ENCODE measurements around the gene RACGAP1.

RACGAP1 gene, protein sequence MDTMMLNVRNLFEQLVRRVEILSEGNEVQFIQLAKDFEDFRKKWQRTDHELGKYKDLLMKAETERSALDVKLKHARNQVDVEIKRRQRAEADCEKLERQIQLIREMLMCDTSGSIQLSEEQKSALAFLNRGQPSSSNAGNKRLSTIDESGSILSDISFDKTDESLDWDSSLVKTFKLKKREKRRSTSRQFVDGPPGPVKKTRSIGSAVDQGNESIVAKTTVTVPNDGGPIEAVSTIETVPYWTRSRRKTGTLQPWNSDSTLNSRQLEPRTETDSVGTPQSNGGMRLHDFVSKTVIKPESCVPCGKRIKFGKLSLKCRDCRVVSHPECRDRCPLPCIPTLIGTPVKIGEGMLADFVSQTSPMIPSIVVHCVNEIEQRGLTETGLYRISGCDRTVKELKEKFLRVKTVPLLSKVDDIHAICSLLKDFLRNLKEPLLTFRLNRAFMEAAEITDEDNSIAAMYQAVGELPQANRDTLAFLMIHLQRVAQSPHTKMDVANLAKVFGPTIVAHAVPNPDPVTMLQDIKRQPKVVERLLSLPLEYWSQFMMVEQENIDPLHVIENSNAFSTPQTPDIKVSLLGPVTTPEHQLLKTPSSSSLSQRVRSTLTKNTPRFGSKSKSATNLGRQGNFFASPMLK

DNA sequence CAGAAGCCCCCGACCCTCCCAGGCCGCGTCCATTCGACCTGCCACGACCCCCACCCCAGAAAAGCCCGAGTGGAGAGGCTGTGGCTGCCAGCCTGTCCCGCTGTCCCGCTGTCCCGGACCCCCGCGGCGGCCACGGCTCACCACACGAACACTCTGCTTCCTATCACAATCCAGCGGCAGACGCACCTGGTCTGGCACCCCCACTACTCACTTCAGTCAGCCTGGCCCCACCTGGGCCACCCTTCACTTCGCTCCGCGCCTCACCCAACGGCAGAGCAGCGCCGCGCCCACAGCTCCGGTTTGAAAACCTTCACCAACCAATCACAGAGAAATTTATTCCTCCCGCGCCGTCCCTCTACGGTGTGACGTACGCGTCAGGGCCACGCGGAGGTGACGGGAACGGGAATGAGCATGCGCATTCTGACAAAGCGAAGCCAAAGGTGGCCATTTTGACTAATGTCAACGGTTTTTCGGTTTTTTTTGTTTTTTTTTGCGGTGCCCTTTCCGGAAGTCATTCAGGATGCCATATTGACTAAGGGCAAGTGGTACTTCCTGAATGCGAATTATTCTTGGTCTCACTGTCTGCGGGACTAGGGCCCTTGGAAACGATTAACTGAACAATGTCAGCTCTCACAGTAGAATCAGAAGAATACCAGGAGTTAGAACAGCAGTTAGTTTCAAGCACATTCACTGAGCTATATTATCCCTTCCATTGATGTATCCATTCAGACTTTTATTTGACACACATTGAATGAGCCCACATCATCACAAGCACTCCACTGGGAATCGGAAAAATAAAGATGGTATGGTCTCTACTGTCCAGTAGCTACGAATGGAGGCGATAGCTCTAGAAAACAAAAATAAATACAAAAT is at the start of gene RACGAP1:
TSS of gene RACGAP1 (minus strand) at position 308 of the 873 bp plus-strand sequence. CDS start 8,779 bp downstream, outside the sequence.
- peak; percentile 90 for DNase-seq (ENCODE audit: low read depth)

DNA sequence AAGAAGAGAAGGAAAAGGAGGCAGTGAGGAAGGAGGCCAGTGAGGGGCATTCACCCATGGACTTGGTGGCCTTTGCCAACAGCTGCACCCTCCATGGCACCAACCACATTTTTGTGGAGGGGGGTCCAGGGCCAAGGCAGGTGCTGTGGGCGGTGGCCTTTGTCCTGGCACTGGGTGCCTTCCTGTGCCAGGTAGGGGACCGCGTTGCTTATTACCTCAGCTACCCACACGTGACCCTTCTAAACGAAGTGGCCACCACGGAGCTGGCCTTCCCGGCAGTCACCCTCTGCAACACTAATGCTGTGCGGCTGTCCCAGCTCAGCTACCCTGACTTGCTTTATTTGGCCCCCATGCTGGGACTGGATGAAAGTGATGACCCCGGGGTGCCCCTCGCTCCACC is 48.4 kb upstream of the RACGAP1 start:
- no peak for DNase-seq (ENCODE audit: low read depth)

DNA sequence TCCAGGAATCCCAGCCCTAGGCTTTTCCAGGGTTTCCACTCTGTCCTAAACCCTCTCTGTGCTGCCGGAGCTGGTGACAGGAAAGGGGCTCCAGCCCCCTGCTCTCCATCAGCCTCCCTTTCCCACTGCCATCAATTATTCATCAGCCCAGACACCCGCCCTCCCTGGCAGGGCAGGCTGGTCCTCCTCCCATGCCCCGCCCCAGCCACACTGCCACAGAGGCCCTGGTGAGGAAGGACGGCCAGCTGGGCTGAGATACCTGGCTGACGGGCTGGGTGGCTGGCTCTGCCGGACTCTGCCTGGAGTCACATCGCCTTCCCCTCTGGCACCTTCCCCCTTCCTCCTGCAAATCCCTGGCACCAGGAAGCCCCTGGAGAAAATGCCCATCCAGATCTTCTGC is 47.9 kb upstream of the RACGAP1 start:
- no peak for DNase-seq (ENCODE audit: low read depth)

DNA sequence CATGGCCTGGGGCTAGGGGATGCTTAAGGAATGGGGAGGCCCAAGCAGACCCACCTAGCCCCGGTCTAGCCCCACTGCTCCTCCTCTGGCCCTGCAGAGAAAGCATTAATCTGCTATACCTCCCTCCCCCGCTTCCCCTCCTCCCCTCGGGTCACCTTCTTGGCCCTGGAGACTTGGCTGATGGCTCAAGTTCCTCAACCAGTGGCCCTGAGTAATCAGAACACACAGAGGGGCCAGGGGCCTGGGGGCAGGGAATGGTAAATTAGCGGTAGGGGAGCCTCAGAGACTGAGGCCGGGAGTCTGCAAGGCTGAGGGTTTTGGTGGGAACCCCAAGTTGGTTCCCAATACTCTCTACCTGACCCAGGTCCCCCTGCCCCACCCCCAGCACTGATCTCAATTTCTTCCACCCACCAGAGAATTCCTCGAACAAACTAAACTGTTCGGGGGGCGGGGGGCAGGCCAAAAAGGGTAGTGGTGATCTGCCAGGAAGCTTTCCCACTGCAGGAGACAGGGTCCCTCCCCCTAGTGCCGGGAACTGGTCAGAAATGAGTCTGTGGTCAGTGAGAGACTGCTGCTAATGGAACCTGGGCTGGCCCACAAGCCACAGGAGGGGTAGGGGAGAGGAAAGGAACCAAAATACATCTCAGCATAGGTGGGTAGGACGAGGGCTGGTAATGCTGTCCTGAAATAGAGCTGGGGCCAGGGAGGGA is 47.1 kb upstream of the RACGAP1 start:
- DNase-seq (ENCODE audit: low read depth) = no peak

DNA sequence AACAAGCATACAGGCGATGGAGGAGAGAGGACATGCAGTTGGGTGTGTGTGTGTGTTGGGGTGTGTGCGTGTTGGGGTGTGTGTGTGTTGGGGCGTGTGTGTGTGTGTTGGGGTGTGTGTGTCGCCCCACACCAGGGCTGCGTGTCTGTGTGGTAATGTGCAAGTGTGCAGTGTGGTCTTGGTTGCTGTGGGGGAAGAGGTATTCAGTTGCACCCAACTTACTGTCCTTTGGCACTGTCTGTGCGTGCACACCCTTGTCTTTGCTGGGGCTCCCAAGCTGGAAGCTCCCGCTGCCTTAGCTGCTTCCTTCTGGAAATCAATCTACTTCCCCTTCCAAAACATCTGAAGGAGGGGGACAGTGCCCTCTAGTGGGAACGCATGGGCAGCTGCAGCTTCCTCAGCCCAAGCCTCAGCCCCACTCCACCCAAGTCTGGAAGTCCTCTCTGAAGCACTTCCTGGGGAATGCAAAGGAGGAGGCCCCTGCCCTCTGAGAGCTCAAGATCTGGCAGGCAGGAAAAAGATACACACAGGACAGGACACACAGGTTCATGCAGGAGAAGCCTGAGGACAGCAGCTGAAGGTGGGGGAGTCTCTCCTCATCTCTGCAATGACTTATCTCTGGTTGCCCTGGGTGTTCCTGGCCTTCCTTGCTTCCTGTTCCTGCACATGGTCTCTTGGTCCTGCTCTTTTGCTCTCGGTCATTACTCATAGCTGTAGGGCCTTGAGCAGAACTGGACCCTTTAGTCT is 45.2 kb upstream of the RACGAP1 start:
- peak; percentile 44 for DNase-seq (ENCODE audit: low read depth)

DNA sequence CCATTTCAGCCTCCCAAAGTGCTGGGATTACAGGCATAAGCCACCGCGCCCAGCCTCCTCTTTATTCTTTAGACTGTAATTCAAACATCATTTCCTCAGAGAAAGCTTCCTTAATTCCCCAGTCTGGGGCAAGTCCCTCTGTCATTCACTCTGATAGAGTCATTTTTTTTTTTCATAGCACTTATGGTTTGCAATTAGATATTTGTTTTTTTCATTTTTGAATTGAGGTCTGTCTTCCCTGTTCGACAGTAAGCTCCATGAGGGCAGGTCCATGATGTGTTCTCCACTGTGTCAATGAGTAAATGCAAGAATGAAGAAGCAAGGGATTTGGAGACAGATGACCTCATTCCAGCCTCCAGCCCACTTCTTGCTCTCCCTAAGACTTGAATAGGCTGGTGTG is 44.2 kb upstream of the RACGAP1 start:
- DNase-seq (ENCODE audit: low read depth) = no peak

DNA sequence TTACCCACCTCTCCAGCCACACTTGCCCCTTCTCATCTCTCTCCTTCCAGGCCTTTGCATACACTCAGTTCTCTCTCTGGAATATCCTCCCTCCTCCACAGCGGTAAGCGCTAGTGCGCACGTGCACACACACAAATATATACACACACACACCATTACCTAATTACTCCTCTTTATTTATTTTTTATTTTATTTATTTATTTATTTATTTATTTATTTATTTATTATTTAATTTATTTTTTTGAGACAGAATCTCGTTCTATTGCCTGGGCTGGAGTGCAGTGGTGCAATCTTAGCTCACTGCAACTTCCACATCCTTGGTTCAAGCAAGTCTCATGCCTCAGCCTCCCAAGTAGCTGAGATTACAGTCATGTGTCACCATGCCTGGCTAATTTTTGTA is 43.8 kb upstream of the RACGAP1 start:
- DNase-seq (ENCODE audit: low read depth) = no peak

DNA sequence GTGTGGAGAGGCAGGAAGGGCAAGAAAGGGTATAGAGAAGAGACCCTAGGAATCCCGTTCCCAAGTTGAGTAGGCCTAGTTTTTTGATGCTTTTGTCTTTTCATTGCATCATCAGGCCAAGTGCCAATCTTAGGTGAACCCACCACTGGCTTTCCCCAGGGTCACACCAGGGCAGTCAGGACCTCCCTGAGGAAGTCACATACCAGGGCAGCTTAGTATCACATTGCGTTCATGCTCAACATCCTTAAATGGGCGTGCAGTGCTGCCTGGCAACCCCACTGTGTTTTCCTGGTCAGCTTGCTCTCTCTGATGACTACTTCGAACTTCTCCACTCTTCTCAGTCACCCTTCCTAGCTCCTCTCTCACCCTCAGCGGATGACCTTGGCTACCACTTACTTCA is 41.1 kb upstream of the RACGAP1 start:
- peak; percentile 56 for DNase-seq (ENCODE audit: low read depth)

DNA sequence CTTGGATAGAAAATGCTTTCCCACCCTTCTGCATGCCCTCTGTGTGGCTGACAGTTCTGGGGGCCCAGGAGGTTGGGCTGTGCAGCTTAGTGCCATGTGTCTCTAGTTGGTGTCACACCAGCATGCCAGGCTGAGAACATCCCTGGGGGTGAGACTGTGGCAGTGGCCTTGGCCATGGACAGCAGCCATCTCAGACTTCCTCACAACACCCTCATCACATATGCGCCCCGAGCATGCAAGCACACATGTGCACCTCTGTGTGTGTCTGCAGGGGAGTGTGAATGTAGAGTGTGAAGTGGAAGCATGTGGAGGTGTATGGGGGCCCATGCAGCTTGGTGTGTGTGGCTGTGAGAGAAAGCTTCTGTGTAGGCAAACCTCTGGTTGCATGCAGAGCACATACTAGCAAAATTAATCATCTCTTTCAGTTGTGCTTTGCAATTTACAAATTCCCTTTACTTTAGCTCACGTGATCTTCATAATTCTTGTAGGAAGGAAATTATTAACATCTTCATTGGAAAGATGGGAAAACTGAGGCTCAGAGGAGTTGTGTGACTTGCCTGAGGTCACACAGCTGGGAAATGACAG is 40.5 kb upstream of the RACGAP1 start:
- no peak for DNase-seq (ENCODE audit: low read depth)

DNA sequence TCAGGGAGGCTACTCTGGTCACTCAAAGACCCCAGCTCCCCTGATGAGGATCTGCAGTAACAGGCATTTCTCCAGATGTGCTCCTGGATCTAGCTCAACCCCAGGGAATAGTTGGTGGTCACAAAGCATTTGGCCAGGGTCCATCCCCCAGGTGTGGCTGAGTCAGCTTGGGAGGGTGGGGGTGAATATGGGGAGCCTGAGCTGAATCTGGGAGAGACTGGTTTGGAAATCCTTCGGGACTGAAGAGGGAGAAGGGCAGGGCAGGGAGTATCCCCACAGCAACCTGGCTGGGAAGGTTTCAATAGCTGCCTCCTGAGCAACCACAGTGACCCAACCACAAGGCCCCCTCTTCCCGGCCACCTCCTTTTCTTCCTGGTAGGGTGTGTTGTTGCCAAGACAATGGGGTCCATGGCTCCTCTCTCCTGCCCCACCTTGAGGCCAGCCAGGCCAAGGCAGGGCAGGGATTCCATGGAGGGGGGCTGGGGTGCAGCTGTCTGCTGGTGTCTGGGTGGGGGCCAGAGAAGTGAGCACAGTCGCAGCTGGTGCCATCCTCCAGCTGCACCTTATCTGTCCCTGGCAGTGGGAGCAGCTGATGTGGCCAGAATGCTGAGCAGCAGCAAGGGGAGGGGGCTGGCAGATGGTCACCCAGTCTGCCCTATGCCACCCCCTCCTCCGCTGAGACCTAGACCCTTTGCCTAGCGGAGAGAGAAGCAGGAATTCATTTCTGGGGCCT is 37.6 kb upstream of the RACGAP1 start:
- no peak for DNase-seq (ENCODE audit: low read depth)

DNA sequence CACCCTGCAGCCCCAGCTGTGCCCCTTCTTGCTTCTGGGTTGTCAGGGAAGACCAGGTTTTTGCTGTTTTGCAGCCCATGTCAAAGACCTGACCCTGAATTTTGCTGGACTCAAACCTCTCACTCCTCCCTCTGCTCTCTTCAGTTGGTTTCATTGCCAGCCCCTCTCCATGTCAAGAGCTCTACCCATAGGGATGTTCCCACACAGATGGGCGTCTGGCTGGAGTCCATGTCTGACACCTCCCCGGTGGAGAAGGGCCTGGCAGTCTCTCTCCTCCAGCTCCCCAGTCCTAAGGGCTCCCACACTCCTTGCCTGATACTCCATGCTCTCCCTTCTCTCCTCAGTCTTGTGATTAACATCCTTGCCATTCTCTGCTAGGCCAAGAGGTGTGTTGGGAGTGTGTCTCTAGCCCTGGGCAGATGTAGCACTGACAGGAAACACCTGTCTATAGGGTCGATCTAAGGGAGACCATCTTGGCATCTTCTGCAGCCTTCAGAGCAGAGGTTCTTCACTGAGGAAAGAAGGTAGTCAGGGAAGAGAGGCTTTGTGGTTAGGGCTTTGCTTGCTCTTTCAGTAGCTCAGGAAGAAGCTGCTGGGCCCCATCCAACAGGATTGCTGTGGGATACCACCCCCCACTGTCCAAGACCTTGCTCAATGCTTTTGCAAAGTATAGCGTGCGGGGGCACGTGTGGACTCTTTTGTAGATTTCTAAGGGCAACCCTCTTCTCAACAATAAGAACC is 36.8 kb upstream of the RACGAP1 start:
- no peak for DNase-seq (ENCODE audit: low read depth)

DNA sequence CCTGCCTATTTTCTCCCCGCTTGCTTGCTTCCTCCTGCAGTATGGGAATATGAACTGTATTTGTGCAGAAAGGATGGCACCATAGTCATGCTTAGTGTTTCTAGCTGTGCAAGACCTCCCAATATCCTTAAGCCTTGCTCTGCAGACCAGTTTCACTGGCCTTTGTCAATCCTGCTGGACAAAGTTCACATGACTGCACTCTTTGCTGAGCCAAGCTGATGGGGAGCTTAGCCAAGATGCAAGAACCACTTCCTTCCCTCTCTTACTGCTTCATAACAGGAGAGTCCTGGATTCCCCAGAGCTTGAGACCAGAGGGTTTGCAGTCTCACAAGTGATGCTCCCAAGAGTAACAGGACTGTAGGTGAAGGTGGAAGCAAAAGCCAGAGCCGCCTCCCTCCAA is 35.9 kb upstream of the RACGAP1 start:
- no peak for DNase-seq (ENCODE audit: low read depth)

DNA sequence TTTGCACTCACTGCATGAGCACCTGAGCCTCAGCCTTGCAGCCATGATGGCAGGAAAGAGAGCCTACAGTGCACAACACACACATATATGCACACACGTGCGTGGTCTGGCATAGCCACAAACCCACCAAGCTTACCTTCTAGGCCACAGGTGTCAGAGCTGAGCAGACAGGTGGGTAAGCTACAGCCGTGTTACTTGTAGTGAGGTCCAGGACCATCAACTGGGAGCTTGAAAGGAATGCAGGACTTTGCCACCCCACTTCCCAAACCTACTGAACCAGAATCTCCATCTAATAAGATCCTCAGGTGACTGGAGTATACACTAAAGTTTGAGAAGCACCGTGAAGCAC is 34.8 kb upstream of the RACGAP1 start:
- DNase-seq (ENCODE audit: low read depth) = no peak

DNA sequence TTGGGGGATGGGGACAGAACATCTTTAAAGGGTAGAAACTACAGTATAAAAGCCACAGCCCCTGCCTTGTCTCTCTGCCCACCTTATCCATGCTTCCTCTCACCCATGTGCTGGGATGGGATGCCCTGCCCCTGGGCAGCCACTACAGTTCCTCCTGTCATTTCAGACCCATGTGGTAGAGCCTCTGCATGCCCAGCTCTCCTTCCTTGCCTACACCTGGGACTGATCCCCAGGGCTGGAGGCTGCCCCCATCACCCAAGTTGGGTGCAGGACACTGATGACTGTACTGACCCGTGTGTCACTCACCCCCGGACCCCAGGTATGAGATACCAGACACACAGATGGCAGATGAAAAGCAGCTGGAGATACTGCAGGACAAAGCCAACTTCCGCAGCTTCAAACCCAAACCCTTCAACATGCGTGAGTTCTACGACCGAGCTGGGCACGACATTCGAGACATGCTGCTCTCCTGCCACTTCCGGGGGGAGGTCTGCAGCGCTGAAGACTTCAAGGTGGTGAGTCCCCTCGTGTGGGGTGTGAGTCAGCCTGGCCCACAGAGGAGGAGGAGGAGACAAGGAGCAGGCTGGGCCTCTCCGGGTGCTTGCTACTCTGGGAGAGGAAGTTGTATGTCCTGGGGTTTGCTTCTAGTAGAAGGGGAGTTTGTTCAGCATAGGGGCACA is 34.3 kb upstream of the RACGAP1 start:
- no peak for DNase-seq (ENCODE audit: low read depth)

DNA sequence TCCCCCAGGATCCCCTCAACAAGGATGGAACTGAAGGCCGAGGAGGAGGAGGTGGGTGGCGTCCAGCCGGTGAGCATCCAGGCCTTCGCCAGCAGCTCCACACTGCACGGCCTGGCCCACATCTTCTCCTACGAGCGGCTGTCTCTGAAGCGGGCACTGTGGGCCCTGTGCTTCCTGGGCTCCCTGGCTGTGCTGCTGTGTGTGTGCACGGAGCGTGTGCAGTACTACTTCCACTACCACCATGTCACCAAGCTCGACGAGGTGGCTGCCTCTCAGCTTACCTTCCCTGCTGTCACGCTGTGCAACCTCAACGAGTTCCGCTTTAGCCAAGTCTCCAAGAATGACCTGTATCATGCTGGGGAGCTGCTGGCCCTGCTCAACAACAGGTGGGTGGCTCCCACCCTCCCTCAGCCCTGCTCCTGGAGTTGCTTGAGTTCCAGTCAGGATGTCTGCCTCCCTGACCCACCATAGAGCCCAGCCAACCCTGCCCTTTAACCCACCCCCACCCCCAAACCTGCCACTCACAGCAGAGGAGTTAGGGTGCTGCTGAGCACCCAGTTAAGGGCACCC is 33.5 kb upstream of the RACGAP1 start:
- no peak for DNase-seq (ENCODE audit: low read depth)

DNA sequence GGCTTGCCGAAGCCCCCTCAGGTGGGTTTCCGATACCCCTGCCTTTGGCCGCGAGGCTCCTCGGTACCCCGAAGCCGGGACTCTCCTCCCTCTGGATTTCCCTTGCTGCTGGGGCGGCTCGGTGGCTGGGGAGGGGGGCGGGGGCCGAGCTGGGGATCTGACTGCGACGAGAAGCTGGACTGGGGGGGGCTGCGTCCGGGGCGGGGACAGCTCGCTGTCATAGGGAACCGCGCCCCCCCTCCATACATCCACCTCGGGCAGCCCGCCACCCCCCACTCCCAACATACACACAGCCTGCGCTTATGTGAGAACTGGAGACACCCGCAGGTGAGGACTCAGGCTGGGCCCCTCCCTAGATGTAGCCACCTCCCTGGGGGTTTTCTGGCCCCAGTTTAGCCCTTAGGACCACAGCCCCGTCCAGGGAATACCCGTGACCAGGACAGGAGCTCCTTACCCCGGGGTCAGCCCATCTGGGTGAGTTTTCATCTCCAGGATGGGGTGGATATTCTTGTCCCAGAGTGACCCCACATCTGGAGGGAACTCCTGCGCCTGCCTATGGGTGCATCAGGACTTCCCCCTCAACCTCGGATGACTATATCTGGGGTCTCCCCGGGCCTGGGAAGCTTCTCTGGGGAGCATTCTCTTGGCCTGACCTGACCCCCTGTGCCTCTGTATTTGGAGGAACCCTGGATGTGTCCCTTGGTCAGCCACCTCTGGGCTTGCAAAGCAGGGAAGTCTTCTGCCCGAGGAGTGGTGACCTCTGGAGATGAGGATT is 32.8 kb upstream of the RACGAP1 start:
- DNase-seq (ENCODE audit: low read depth) = no peak

DNA sequence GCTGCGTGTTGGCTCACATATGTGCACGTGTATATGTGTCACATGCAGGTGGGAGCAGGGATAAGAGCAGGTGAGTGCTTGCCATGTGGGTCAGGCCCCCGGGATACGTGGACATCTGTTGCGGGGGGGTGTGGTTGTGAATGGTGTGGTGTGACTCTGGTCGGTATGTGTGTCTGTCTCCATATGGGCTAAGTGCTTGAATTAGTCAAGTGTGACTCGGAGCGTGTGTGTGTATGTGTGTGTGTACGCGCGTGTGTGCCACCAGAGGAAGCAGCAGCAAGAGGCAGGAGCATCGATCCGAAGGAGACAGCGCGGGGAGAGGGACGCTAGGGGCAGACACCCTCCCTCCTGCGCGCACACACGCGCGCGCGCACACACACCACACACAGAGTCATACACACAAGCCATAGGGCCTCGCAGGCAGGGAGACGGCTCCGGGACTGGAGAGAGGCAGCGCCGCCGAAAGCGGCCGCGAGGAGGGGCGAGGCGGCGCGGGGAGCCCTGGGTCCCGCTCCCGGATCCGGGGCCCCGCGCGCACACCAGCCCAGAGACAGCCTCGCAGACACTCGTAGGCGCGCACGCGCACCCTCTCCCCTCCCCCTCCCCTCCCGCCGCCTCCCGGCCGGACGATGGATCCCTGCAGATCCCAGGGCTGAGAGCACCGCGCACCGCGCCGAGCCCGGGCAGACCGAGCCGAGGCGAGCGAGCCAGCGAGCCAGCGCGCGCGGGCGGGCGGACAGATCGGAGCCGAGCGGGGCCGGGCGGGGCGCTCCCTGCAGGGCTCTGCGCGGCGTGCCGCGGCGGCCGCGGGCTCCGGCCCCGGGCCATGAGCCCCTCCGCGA is 31.9 kb upstream of the RACGAP1 start, which contains the start of gene ASIC1:
TSS of gene ASIC1 (plus strand) at position 597 of the 842 bp plus-strand sequence. CDS start 1,171 bp downstream, outside the sequence.
- DNase-seq (ENCODE audit: low read depth) = no peak

All from non-pigmented ciliary epithelial cell (primary cell).